Upper lobe of right lung (tissue), 1 donor: ENCODE measurements around the gene CPNE7. TPM values are rescaled to one million over a fixed set of nuclear protein-coding genes. Genes with fewer than 3 reads are reported as not detected.
"Not testable (repeated sequence)": the region's sequence is repeated elsewhere in the genome, so short reads cannot be mapped to it uniquely, and the experiment has no call there.

Experiments
- ATAC-seq: fragments of 200-7000 bp; cut with Tn5 transposase; one replicate; pipeline ENCODE4 v1.9.1; 2020; ENCODE audit warnings: mild to moderate bottlenecking, moderate library complexity
- DNase-seq: peaks from one replicate; pipeline ENCODE4 v3.0.0-alpha.2; 2020
- H3K27ac ChIP-seq: fragments of 200-600 bp; one replicate; pipeline ENCODE4 v1.8.0; 2022
- H3K27me3 ChIP-seq: fragments of 200-600 bp; one replicate; pipeline ENCODE4 v1.8.0; 2022; ENCODE audit warnings: mild to moderate bottlenecking
- H3K36me3 ChIP-seq: fragments of 200-600 bp; one replicate; pipeline ENCODE4 v1.8.0; 2022
- H3K4me1 ChIP-seq: fragments of 200-600 bp; one replicate; pipeline ENCODE4 v1.8.0; 2022
- H3K4me3 ChIP-seq: fragments of 200-600 bp; one replicate; pipeline ENCODE4 v1.8.0; 2022; ENCODE audit warnings: mild to moderate bottlenecking
- H3K9me3 ChIP-seq: fragments of 200-600 bp; one replicate; pipeline ENCODE4 v1.8.0; 2022
- CTCF ChIP-seq: fragments of 200-600 bp; IDR thresholded peaks from one replicate; pipeline ENCODE4 v1.8.0; 2022; ENCODE audit warnings: antibody characterized with exemption
- intact Hi-C: fragments of 100-400 bp; cut with DNase I; formaldehyde crosslinking; loops from one replicate; pipeline ENCODE4 v1.11.0; 2022
- total RNA-seq: library from RNA; stranded (reverse); fragmentation: NEBNext Ultra II Directional; extraction: Animal tissue kit (Norgen Biotek cat#: 25700); gene quantifications from one replicate; pipeline ENCODE4 v1.2.1, GENCODE V29; 2021
- donor health status: DM: no; HTN: yes; CAD: no; lungs with severe emphysema.

CPNE7 gene
- total RNA-seq, 1 donor from 2014 or later, result 4.8 TPM

DNA sequence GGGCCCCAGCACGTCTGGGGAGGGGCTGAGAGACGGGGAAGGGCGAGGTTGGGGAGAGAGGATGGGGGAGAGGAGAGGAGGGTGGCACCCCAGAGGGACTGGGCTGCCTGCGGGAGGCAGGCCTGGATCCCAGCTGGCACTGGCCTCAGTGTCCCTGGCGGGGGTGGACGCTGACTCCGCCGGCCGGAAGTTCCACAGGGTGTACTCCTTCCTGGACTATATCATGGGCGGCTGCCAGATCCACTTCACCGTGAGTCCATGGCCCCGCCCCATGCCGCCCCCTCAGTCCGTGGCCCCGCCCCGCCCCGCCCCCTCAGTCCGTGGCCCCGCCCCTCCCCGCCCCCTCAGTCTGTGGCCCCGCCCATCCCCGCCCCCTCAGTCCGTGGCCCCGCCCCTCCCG is 11.3 kb downstream of the CPNE7 start:
- Histone ChIP-seq H3K9me3 (no peaks in the 10 kb centered on the region), H3K4me1 (peaks cover 11% of the 10 kb centered on the region), H3K27ac (no peak overlapping the region), H3K27me3 (no peaks in the 10 kb centered on the region), H3K4me3 (no peak overlapping the region), H3K36me3 (no peaks in the 10 kb centered on the region)
- ATAC-seq (peak; percentile 7), DNase-seq (no peak)
- intact Hi-C loops, result no loop called here
- TF ChIP-seq CTCF, result no peak

GRCh38 chr16:89587676-89588075 is 12.1 kb downstream of the CPNE7 start:
- H3K36me3 ChIP-seq, intact Hi-C loops, H3K4me1 ChIP-seq, DNase-seq, H3K27ac ChIP-seq, H3K27me3 ChIP-seq, ATAC-seq, H3K9me3 ChIP-seq, H3K4me3 ChIP-seq: not testable (repeated sequence)

- Histone ChIP-seq H3K27me3 (no peaks in the 10 kb centered on the region), H3K4me3 (no peak overlapping the region), H3K4me1 (no peaks in the 10 kb centered on the region), H3K9me3 (no peaks in the 10 kb centered on the region), H3K36me3 (no peaks in the 10 kb centered on the region), H3K27ac (no peak overlapping the region)
- no peak for TF ChIP-seq CTCF
- ATAC-seq, result no peak
- no peak for DNase-seq
- intact Hi-C loops, result no loop called here
Observed at GRCh38 chr16:89588413-89589109, 13.0 kb downstream of the CPNE7 start.

GRCh38 chr16:89589241-89589926 is 13.8 kb downstream of the CPNE7 start:
- intact Hi-C loops, result no loop called here
- Histone ChIP-seq H3K36me3 (no peaks in the 10 kb centered on the region), H3K4me1 (no peaks in the 10 kb centered on the region), H3K4me3 (no peak overlapping the region), H3K27ac (no peak overlapping the region), H3K9me3 (no peaks in the 10 kb centered on the region), H3K27me3 (no peaks in the 10 kb centered on the region)
- no peak for DNase-seq
- no peak for TF ChIP-seq CTCF
- ATAC-seq, result no peak

- H3K9me3 ChIP-seq, result no peaks in the 10 kb centered on the region
- no peaks in the 10 kb centered on the region for H3K36me3 ChIP-seq
- H3K4me1 ChIP-seq, result no peaks in the 10 kb centered on the region
- H3K27ac ChIP-seq, result no peak overlapping the region
- intact Hi-C loops, result no loop called here
- DNase-seq, result no peak
- H3K27me3 ChIP-seq, result no peaks in the 10 kb centered on the region
- no peak overlapping the region for H3K4me3 ChIP-seq
- no peak for TF ChIP-seq CTCF
- no peak for ATAC-seq
Observed at GRCh38 chr16:89593841-89594240, 18.3 kb downstream of the CPNE7 start.

GRCh38 chr16:89595330-89596060 is 19.9 kb downstream of the CPNE7 start:
- no peak overlapping the region for H3K27ac ChIP-seq
- no peaks in the 10 kb centered on the region for H3K27me3 ChIP-seq
- no peak overlapping the region for H3K4me3 ChIP-seq
- DNase-seq (no peak), ATAC-seq (no peak)
- no peak for TF ChIP-seq CTCF
- H3K36me3 ChIP-seq, result no peaks in the 10 kb centered on the region
- intact Hi-C loops, result no loop called here
- H3K4me1 ChIP-seq, result no peaks in the 10 kb centered on the region
- H3K9me3 ChIP-seq, result no peaks in the 10 kb centered on the region
